Stimulated activated CD4-positive, alpha-beta T cell treated with anti-CD3 and anti-CD28 coated beads, Interleukin-2, amount 100 ng/mL, for 48 hours (primary cell): Measurements from ENCODE around the gene NFAT5.
"Not testable (repeated sequence)": the region's sequence is repeated elsewhere in the genome, so short reads cannot be mapped to it uniquely, and the experiment has no call there.

Experiments
- DNase-seq, 2 donors: peaks; one replicate each; pipeline ENCODE4 v3.0.0-alpha.2; 2020

The NFAT5 gene, protein sequence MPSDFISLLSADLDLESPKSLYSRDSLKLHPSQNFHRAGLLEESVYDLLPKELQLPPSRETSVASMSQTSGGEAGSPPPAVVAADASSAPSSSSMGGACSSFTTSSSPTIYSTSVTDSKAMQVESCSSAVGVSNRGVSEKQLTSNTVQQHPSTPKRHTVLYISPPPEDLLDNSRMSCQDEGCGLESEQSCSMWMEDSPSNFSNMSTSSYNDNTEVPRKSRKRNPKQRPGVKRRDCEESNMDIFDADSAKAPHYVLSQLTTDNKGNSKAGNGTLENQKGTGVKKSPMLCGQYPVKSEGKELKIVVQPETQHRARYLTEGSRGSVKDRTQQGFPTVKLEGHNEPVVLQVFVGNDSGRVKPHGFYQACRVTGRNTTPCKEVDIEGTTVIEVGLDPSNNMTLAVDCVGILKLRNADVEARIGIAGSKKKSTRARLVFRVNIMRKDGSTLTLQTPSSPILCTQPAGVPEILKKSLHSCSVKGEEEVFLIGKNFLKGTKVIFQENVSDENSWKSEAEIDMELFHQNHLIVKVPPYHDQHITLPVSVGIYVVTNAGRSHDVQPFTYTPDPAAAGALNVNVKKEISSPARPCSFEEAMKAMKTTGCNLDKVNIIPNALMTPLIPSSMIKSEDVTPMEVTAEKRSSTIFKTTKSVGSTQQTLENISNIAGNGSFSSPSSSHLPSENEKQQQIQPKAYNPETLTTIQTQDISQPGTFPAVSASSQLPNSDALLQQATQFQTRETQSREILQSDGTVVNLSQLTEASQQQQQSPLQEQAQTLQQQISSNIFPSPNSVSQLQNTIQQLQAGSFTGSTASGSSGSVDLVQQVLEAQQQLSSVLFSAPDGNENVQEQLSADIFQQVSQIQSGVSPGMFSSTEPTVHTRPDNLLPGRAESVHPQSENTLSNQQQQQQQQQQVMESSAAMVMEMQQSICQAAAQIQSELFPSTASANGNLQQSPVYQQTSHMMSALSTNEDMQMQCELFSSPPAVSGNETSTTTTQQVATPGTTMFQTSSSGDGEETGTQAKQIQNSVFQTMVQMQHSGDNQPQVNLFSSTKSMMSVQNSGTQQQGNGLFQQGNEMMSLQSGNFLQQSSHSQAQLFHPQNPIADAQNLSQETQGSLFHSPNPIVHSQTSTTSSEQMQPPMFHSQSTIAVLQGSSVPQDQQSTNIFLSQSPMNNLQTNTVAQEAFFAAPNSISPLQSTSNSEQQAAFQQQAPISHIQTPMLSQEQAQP (N-terminal part only)

DNA sequence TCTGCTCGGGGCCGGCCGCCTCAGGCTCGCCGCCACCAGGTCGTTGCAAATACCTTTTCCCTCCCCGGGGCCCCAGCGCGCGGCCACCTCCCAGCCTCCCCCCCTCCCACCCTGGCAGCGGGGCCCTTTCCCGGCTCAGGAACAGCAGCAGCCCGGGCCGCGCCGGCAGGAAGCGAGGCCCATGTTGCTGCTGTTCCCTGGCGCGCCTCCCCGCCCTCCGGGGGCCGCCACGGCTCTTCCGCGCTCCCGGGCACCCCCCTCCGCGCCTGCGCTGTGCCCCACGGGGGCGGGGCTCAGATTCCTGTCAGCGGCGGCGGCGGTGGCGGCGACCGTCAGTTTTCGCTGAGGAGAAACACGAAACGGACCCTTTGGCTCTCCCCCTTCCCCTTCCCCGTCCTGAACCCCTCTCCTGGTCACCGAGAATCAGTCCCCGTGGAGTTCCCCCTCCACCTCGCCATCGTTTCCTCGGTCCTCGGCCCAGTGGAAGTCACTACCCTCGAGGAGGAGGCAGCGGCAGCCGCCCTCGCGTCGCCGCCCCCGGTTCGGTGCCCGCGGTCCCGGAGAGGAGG lies at the start of gene NFAT5:
TSS of gene NFAT5 (plus strand) at position 296 of the 569 bp plus-strand sequence. CDS start 336 bp downstream, outside the sequence.
- peak; percentile 90 to 96 for DNase-seq

DNA sequence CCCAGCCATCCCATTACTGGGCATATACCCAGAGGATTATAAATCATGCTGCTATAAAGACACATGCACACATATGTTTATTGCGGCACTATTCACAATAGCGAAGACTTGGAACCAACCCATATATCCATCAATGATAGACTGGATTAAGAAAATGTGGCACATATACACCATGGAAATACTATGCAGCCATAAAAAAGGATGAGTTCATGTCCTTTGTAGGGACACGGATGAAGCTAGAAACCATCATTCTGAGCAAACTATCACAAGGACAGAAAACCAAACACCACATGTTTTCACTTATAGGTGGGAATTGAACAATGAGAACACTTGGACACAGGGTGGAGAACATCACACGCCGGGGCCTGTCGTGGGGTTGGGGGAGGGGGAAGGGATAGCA lies 47.9 kb upstream of the NFAT5 start:
- not testable (repeated sequence) for DNase-seq

DNA sequence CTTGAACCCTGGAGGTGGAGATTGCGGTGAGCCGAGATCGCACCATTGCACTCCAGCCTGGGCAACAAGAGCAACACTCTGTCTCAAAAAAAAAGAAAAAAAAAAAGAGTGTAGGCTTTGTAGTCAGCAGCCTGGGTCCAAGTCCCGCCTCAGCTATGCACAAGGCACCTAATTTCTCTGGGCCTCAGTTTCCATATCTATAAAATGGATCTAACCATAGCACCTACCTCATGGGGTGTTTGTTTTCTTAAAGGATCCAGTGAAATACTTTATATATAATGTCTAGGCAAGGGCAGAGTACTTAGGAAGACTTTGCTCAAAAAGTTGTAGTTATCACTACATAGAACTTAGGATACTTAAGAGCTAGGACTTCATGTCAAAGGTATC lies 45.4 kb upstream of the NFAT5 start:
- no peak for DNase-seq

DNA sequence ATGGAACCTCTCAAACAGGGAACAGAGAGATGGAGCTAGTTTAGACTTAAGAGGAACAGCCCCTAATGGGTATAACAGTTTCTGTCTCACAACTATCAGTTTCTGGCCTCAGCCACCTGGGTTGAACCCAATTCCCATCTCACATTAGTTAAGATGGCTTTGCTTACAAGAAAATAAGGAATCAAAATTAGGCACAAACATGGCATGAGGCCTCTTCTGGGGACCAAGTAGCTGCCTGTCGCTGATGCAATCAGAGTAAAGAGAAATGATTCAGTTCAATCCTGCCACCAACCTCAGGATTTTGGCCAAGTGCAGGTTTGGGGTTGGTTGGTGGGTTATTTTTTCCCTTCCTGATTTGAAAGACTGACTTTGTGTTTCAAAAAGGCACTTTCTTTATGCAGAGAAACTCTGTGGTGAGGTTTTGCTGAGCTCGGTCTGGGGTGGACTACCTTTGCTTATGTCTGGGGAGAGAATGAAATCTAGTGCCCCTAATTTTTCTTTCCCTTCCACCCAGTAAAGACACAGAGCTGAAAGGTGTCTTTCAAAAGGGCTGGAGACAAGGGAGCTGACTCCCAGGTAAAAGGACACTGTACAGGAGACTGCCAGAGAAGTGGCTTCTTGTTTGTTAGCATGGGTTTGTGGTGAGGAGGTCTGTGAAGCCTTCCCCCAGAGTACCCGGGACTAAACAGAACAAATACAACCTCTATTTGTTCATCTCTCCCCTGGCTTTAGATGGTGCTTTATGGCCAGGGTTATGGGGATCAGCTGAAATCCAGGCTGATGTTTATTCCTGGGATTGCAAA lies 44.8 kb upstream of the NFAT5 start:
- peak; percentile 11 to 18 for DNase-seq

DNA sequence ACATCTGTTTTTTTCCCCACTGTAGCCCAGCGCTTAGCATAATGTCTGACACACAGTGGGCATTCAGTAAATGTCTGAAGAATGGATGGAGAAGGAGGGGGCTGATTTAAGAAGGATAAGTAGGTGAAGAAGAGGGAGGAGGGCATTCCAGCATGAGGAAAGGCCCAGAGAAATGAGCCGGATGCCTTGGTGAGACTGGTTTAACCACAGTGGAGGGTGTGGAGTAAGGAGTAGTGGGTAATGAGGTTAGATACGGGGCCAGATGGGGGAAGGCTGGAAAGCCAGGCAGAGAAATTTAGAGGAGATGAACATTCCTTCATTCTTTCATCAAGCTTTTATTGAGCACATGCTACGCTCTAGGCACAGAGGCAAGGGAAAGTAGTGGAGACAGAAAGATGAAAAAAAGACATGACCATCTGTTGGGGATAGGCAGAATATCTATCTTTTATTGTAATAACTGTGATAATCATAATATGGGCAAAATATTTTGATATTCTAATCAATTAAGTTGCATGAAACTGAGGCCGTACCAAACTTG lies 43.7 kb upstream of the NFAT5 start:
- no peak for DNase-seq

DNA sequence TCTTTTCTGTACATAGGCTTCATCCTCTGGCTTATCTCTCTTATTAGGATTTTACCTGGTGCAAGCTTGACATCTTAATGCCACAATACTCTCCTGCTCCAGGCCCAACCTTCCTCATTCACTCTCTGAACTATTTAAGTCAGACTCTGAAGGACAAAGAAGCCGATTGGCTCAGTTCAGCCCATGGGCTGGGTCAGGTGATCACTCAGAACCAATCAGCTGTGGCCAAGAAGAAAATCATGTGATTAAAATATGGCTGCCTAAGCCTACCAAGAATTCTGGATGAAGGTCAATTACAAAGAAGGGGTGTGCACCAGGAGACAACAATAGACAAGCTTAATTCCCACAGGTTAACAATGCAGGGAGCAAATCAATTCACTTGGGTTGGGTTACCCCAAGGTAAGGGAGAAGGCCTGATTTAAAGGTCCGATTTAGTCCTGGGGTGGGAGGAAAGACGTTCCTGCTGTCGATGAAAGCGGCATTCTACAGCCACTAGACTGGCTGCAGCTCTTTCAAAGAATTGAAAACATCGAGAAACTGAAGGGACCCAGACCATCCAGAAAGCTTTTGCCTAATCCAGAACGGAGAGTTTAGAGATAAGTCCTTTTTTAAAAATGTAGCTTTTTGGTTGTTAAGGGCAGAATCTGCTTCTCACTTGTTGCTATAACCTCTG lies 42.9 kb upstream of the NFAT5 start:
- DNase-seq: no peak

DNA sequence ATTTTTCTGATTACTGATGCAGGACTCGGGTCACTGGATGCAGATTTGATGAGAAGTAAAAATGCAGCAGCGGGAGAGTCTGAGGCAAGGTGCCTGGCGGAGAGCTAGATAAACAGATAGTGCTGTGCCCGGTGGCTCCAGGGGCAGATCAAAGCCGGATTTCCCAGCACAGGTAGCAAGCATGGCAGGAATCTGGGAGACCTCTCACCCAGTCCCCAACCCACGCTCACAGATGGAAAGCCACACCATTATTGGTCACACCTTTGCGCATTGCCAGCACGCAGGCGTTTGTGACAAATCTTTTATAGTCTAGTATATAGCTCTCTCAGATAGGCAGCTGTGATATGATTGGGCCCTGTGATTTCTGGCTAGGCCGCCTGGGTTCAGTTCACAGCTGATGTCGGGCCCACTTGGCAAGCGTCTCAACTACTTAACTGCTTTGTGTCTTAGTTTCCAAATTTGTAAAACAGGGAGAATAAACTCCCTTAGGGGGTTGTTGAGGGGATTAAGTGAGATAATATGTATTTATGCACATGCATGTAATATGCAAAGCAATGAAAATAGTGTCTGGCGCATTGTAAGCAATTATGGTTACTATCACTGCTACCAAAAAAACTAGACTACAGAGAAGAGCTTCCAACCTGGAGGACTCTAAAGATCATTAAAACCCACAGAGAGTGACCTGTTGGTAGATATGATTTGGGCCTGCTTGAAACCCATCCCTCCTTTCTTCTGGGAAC lies 42.0 kb upstream of the NFAT5 start:
- DNase-seq: no peak

DNA sequence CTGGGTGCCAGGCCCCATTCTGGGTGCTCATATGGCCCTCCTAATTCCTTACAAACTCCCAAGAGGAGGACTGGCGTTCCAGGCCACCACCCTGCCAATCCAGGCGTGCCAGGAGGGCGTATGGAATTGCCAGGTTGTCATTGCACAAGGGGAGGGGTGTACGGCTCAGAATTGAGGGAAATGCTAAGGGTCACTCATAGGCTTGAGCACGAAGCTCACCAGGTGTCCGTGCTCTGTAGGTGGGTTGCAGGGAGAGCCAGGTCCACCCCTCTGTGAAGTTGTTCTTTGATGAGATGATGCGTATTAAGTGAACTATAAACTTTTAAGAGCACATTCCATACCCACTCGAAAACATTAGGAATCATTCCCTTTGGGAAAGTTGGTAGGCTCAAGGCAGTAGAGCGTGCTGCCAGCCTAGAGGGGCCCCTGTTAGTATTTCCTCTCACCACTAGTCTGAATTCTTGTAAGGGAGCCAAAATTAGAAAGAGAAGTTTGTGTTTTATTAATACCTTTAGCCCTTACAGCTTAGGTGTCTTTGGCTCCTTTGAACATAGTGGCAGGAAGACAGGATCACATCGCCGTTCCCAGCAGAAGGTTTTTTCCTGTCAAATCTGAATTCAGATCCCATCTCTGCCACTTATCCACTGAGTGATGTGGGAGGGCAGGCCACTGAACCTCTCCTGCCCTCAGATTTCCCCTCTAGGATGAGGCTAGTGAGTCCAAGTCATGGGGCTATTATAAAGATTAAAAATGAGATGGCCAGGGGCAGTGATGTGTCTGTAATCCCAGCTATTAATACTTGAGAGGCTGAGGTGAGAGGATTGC lies 38.7 kb upstream of the NFAT5 start:
- no peak for DNase-seq

DNA sequence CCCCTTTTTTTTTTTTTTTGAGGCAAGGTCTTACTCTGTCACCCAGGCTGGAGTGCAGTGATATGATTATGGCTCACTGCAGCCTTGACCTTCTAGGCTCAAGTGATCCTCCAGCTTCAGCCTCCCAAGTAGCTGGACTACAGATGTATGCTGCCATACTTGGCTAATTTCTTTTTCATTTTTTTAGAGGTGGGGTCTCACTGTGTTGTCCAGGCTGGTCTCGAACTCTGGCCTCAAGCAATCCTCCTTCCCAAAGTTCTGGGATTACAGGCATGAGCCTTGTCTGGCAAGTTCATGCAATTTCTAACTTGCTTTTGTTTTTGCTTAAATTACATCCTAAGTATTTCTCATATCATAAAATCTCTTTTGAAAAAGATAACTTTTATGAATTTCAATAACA lies 33.8 kb upstream of the NFAT5 start:
- DNase-seq: no peak

DNA sequence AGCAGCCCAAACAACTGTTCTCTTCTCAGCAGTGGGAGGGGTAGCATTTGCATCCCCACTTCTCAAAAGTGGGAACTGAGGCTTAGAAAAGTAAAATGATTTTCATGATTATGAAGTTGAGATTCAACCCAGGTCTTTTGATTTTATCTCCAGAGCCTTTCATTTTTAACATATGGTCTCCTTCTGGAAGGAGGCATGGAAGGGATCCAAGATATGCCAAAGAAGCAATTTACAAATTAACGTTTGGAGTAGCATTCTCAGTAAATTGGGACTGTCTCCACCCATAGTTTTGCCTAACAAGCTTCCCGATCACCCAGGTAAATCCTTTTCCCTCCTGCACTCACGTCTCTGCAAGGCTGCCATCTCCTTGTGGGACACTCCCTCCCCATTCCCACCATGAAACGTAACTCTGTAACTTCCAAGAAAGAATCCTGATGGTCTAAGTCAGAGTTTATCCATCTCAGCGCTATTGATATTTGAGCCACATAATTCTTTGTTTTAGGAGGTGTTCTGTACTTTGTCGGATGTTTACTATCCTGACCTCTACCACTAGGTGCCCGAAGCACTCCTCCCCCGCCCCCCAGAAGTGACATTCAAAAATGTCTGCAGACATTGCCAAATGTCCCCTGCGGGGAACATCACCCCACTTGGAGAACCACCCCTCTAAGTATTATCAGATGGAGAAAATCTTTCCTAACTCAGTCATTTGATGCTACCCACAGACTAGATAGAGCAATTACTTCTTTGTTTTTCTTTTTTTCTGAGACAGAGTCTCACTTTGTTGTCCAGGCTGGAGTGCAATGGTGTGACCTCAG lies 32.9 kb upstream of the NFAT5 start:
- no peak for DNase-seq

DNA sequence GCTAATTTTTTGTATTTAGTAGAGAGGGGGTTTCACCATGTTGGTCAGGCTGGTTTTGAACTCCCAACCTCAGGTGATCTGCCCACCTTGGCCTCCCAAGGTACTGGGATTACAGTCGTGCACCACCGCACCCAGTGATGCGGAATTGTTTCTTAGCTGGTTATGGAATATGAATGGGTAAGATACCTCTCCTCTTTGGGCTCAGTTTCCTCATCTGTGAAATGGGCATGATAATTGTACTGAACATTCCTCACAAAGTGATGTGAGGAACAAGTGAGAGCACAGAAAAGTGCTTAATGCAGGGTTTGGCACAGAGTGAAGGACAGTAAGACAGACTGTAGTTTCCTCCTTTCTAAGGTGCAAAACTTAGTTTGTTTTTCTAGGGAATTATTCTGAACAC lies 31.0 kb upstream of the NFAT5 start:
- DNase-seq: no peak

DNA sequence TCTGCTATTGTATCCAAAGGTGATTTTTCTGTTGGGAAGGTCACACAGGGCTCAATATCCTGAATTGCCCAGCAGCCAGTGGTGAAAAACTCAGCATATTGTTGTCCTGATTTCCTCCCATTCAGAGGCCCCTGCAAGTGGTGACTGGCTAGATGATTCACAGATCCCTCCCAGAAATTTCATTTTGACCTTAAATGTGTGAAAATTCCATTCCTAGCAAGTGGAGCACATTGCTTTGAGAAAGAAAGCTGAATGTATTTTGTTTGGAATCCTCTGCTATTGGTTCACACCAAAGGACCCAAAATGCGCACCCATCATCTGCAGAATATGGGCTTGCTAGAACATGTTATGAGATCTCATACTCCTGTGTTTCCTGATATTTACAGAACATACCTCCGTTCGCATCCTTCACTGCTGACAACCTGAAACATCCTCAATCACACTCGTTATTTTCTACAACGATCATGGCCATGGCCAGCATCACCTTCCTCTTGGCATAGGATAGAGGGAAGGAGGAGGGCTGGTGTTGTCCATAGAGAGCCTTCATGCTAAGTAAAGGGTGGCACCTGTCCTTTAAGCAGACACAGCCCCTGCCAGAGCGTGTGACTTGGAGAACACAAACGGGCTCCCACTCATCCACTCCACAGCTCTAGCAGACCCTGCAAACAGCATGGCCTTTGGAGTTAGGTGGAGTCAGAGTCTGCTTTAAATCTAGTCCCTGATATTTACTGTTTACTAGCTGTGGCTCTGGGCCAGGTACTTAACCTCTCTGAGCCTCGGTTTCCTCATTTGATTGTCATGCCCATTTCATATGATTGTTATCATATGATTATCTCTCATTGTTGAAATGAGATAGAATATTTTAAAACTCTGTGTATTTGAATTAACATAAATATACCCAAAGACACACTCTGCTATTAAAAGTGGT lies 30.4 kb upstream of the NFAT5 start:
- no peak for DNase-seq

DNA sequence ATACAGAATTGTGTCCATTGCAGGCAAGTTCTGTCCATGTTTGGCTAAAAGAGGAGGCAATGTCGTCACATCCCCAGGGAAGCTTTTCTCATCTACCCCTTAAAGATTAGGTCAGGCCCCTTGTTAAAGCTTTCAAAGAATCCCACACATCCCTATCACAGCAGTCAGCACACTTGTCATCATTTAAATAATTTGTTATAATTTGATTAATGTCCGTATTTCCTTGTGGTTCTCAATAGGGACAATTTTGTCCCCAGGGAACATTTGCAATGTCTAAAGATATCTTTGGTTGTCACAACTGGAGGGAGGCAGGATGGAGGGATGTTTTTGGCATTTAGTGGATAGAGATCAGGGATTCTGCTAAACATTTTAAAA lies 28.1 kb upstream of the NFAT5 start:
- DNase-seq: no peak

DNA sequence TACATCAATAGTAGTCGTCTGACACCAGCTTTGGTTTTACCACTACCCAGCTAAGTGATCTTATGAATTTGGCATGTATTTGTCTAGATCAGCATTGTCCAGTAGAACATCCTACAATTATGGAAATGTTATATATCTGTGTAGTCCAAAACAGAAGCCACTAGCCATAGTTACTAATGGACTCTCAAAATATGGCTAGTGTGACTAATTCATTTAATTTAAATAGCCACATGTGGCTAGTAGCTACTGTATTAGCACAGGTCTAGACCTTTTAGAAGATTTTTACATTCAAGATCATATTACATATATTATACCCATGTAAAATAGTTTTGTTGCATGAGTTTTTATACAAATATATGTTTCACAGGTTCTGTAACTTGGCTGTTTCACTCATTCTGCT lies 27.0 kb upstream of the NFAT5 start:
- no peak for DNase-seq

DNA sequence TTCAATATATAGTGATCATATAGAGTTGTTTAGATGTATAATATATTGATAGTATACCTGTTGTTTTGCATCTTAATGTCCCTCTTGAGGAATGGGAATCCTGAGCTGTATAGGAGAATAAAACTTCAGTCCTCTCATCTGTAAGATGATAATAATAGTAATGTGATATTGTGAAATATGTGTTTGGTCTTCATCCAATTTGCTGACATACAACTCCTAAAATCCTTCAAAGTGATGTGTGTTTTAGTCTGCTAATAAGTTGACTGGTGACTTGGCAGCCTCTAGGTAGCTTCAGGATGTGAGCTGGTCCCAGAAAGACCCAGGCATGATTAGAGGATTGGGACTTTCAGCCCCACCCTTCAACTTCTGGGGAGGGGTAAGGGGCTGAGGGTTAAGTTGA lies 22.8 kb upstream of the NFAT5 start:
- no peak for DNase-seq

DNA sequence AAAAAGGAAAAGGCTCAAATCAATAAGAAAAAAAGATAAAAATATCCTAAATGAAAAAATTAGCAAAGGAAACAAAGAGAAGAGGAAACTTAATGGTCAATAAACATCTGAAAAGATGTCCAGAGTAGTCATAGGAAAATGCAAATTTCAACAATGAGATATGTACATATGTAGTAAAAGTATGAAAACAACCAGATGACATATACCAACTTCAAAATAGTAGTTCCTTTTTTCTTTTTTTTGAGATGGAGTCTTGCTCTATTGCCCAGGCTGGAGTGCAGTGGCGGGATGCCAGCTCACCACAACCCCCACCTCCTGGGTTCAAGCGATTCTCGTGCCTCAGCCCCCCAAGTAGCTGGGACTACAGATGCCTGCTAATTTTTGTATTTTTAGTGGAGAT lies 21.7 kb upstream of the NFAT5 start:
- no peak for DNase-seq

DNA sequence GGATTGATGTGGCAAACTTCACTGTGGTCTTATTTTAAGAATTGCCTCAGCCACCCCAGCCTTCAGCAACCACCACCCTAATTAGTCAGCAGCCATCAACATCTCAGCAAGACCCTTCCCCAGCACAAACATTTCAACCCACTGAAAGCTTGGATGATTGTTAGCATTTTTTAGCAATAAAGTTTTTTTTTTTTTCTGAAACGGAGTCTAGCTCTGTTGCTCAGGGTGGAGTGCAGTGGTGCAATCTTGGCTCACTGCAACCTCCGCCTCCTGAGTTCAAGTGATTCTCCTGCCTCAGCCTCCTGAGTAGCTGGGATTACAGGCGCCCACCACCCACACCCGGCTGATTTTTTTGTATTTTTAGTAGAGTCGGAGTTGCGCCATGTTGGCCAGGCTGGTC lies 19.1 kb upstream of the NFAT5 start:
- DNase-seq: not testable (repeated sequence)

DNA sequence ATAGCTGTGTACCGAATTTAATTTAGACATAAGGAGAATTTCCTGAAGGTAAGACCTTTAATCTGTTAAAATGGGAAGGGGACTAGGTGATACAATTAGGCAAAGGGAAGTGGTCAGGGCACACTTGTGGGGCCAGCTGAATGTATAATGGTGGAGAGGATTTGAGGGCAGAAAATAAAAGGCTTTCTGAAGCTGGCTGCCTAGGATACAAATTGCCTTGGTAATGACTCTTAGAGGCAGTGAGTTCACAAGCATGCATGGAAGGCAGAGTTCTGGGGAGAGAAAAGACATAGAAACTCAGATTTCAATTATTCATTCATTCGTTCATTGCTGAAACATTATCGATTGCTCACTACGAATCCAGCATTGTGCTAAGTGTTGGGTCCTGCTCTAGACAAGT lies 12.4 kb upstream of the NFAT5 start:
- DNase-seq: no peak
